DMS53 (cell line): ENCODE data around the gene MOSMO.
"Not testable (repeated sequence)": the region's sequence is repeated elsewhere in the genome, so short reads cannot be mapped to it uniquely, and the experiment has no call there.

ENCODE experiments used
- DNase-seq: peaks from one replicate; lab custom pipeline; 2025; lab: John Stamatoyannopoulos, UW

The MOSMO gene

DNA sequence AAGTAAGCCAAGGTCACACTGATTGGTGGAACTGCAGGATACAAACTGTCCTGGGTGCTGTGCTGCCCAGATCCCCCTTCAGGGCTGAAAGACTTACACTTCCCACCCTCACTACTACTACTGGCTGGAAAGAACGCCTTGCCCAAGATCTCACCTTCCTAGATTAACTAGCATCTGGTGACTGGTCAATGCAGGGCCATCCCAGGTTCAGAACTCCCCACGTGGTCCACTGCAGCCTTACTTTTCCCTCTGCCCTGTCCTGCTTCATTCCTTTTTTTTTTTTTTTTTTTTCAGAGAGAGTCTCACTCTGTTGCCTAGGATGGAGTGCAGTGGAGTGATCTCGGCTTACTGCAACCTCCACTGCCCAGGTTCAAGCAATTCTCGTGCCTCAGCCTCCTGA lies 4.7 kb upstream of the MOSMO start:
- no peak for DNase-seq

DNA sequence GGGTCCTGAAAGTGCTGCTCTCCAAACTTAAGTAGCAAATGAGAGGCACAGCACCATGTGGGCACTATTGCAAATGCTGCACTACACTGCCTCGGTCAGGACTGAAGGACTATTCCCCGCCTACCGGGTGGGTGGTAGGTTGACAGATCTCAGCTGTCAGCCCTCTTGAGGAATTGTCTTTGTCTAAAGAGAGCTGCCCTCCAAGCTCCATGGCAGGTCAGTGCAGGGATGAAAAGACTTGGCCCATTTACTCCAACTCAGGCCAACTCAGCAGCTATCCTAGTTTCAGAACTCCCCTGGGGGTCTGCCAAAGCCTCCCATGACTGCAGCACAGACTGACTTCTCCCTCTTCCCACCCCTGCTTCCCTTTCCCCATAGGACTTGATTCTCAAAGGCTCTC lies 3.6 kb upstream of the MOSMO start:
- no peak for DNase-seq

DNA sequence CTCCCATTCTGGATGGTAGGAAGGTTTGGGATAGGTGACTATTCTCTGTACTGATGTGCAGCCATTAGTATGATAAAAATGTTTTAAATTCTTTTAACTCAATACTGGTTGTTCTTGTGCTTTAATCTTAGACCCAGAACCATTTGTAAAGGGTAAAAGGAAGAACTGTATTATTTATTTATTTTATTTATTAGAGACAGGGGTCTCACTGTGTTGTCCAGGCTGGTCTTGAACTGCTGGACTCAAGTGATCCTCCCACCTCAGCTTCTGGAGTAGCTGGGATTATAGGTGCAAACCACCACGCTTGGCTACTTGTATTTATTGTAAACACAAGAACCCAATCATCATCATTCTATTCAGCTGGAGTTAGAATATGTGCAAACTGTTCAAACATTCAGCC lies 2.2 kb upstream of the MOSMO start:
- DNase-seq: no peak

DNA sequence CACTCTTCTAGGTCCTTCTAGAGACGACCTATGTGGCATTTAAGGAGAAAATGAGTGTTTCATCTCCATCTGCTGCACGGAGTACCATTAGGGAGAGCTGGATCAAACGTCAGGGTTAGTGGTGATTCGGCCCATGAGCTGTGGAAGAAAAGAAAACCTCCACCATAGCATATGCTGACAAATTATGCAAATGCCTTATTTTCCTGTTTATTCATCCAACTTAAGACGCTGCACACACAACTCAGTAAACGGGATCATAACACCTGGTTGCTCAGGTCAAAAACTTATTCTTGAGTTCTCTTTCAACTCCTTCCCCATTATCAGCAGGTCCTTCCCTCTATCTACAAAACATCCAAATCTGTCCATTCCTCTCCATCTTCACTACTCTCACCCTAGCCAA lies 1.3 kb upstream of the MOSMO start:
- DNase-seq: no peak

DNA sequence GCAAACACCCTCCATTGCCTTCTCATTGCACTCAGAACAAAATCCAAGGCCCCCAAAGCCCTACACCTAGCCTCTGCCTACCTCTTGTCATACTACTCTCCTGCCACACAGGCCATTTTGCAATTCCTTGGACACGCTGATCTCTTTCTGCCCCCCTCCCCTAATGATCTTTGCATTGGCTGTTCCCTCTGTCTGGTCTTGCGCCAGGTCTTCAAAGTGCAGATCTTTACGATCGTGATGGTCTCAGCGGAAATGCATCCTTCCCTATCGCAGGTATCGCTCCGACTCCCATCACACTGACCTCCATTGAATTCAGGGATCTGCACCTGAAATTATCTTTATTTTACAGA lies 777 bp upstream of the MOSMO start:
- peak; percentile 30 for DNase-seq

DNA sequence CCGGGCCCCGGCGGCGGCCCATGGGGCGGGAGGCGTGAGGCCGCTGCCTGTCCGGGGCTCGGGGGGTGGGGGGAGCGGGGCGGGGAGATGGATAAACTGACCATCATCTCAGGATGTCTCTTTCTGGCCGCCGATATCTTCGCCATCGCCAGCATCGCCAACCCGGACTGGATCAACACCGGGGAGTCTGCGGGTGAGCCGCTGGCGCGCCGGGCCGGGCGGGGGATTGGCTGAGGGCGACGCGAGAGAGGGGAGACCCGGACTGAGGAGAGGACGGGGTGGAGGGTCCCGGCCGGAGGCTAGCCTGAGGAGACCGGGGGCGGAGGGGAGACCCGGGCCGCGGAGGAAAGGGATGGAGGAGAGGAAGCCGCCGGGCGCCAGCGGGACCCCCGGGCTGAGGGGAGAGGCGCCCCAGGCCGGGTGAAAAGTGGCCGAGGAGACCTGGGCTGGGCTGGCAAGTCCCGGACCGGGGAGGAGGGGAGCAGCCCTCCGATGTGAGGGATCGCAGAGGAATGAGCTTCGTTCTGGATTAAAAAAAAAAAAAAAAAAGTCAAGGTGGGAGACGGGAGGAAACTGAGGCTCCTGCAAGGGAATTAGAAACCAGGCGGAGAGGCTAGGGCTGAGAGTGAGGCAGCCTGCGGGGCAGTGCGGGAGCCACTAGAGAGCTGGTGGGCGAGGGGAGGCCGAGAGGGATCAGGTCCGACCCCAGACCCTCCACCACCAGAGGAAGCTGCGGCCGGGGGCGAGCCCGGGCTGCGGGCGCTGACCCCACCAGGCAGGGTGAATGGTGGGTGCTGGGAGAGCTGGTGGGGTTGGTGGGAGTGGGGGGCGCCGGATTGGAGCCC lies 526 bp downstream of the MOSMO start:
- peak; percentile 51 for DNase-seq

DNA sequence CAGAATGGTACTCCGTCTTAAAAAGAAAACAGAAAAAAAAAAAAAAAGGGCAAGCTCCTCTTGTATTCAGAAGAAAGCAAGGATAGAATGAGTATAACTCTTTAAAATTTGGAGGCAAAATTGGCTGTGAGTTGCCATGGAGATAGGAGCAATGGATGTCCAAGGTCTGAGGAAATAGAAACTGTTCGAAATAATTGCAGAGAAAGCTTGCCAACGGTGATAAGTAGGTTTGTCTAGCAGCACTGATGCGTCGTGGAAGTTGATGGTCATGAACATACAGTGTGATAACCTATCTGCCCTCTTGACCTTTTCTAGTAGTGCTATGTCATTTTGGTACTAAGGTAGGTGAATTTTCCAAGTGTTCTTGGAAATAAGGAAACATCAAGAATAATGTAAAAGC lies 3.0 kb downstream of the MOSMO start:
- DNase-seq: no peak

DNA sequence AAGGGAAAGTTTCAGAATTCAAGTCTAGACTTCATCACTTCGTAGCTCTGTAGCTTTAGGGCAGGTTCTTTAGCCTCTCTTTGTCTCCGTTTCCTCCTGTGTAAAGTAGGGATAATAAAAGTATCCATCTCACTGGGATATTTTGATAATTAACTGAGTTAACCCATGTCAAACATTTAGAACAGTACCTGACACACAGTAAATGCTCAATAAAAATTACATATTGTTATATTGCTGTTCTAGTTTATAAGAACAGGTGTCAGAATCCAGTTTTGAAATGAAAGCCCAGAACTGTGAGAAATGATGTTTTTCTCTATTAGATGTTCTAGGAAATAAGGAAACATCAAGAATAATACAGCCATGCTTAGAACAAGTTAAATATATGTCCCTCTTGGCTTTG lies 4.3 kb downstream of the MOSMO start:
- DNase-seq: no peak

DNA sequence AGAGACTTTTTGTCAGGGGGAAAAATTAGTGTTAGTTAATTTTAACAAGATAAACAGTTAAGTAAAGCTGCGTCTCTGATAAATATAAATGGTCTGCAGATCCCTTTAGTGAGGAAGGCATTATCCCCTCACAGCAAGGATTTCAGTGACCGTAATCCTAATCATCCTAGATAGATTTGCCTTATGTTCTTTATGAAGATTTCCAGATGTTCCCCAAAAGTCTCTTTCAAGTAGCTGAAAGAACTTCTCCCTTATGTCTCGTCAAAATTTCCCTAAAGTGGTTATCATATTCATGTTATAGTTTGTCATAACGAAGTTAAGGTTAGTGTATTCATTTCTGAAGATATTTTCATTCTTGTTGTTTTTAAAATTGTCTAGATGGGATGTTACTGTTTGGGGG lies 5.6 kb downstream of the MOSMO start:
- DNase-seq: no peak

DNA sequence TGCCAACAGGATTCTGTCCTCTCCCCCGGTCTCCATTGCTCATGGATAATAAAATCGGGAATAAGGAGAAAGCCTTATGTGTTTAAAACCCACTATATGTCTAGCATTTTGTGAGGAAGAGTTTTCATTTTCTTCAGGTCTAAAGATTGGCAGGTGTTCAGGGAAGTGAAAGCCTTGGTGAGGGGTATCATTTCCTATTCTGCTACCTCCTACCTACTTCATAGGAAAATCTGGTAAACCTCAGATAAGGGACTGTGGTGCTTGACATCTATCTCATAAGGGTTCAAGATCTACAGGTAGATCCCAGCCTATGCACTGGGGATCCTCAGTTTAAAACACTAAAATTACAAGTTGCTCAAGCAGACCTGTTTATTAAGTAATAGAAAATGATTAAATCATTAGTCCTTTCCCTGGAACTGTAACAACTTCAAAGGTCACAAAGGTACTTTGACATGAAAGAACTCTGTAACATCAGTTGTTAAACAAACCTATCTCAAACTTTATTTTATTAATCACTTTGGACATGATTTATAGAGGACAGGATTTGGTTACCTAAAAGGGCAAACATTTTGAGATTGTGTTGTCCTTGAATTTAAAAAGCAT lies 6.5 kb downstream of the MOSMO start:
- no peak for DNase-seq

DNA sequence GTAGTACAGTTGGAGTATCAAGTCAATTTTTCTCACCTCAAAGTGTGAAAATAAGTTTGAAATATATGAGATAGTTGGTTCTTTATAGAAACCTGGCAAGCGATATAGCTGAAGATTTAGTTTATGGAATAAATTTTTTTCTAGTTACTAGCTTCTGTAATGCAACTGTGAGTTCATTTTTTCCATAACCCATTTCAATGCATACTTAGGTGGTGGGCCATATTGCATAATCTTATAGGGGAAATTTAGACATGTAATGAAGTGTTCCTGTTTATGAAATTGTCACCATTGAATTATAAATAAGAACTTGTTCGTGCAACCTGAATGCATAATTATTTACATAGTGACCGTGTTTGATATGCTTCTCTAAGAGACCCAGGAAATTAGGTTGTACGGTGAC lies 9.0 kb downstream of the MOSMO start:
- no peak for DNase-seq

DNA sequence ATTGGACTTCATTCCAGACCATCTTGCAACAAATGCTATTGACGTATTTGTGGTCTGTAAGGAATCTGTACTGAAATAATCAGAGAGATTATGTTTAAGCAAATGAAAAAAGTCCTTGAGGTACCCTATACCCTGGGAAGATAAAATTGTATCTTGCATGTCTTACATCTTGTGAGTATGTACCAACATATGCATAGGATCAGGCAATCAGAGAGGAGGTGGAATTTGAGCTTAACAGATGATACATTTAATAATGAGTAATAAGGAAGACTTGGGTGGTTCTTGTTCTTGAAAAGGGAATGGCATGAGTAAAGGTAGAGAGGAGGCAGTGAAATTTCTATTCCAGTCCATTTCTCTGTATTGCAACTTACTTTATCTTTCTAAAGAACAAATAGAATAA lies 10.6 kb downstream of the MOSMO start:
- DNase-seq: no peak

DNA sequence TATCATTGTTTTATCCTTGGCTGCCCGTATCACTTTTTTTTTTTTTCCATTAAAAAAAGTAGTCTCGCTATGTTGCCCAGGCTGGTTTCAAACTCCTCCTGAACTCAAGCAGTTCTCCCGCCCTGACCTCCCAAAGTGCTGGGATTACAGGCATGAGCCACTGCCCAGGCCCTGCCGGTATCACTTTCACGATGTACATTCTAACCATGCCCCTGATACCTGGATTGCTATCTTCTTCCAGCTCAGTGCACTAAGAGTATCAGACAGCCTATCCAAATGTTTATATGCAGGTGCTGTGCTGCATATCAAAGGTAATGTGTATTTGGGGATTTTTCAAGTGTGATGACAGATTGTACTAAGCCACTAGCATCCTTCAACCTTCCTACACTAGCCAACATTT lies 14.2 kb downstream of the MOSMO start:
- DNase-seq: no peak

DNA sequence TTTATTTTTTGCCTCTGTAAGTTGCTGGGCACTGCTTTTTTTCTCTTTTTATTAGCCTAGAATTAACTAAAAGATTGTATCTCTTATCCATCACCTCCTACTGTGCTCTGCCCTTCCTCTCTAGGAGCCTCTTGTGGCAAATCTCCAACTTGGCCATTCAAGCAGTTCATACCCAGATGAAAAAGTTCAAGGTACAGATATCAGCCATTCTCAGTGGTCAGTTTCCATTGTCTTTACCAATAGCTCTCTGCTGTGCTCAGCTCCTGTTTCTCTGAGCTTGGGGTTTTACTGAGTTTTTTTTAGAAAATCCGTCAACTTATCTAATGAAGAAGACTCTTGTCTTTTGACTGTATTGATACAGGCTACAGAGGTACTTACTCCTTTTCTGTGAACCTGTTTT lies 15.6 kb downstream of the MOSMO start:
- DNase-seq: no peak

DNA sequence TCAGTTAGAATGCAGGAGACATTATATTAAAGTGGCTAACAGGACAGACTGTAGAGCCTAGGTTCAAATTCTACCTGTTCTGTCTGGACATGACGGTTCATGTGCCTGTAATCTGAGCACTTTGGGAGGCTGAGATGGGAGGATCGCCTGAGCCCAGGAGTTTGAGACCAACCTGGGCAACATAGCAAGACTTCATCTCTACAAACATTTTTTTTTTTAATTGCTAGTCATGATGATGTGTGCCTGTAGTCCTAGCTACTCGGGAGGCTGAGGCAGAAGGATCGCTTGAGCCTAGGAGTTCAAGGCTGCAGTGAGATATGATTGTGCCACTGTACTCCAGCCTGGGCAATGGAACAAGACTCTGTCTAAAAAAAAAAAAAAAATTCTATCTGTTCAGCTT lies 16.9 kb downstream of the MOSMO start:
- DNase-seq: not testable (repeated sequence)

DNA sequence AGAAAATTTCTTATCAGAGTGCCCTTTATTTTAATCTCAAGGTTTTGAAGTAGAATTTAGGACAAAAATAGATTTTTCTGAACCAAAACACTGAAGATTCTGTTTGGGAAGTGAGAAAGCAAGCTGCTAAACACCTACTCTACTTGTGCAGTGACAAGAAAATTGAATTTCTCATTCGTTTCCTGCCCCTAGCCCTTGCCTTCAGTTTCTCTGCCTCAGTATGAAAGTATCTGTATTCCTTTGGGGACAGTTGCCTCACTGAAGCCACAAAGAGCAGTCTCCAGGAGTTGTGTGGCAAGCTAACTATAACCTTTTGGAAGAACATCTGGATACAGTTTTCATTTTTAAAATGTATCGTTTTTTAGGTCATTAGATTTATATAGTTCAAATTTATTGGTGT lies 19.7 kb downstream of the MOSMO start:
- DNase-seq: no peak

DNA sequence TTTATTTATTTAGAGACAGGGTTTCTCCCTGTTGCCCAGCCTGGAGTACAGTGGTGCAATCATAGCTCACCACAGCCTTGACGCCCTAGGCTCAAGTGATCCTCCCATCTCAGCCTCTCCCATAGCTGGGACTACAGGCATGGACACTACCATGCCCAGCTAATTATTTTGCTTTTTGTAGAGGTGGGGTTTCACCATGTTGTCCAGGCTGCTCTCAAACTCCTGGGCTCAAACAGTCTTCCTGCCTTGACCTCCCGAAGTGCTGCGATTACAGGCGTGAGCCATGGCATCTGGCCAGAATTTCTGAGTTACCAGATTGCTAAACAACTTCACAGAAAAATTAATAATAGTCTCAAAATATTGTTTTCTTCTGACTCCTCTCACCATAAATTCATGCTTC lies 21.7 kb downstream of the MOSMO start:
- DNase-seq: no peak

DNA sequence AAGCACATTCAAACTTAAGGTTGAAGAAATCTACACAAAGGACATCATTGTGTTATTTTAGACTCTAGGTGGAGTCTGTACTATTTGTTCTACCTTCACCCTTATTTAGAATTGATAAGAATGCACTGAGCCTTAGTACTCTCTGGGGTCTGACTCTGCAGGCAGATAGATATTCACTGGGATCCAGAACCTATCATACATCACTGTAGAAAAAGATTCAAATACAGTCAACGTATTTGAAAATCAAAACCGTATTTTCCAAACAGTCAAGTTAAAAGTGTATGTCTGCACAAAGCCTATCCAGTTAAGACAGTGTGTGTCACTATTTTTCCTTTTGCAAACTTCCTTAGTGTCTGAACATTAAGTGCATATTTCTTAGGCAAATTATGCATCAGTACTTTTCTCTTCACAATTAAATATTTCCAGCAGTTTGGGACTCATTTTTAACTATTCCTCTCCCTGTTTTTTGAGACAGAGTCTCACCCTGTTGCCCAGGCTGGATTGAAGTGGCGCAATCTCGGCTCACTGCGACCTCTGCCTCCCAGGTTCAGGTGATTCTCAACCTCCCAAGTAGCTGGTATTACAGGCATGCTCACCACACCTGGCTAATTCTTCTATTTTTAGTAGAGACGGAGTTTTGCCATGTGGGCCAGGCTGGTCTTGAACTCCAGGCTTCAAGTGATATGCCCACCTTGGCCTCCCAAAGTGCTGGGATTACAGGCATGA lies 22.3 kb downstream of the MOSMO start:
- no peak for DNase-seq

DNA sequence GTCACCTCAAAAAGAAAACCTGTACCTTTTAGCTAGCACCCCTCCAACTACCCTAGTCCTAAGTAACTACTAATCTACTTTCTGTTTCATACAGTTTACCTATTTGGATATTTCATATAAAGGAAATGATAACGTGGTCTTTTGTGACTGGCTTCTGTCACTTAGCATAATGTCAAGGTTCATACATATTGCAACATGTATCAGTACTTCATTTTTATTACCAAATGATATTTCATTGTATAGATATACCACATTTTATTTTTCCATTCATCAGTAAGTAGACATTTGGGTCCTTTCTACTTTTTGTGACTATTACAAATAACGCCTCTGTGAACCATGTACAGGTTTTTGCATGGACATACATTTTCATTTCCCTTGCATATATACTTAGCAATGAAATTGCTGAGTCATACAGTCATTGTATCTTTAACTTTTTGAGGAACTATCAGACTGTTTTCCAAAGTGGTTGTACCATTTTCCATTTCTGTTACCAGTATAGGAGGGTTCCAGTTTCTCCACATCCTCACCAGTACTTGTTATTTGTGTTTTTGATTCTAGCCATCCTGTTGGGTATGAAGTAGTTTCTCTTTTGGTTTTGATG lies 23.7 kb downstream of the MOSMO start:
- no peak for DNase-seq

DNA sequence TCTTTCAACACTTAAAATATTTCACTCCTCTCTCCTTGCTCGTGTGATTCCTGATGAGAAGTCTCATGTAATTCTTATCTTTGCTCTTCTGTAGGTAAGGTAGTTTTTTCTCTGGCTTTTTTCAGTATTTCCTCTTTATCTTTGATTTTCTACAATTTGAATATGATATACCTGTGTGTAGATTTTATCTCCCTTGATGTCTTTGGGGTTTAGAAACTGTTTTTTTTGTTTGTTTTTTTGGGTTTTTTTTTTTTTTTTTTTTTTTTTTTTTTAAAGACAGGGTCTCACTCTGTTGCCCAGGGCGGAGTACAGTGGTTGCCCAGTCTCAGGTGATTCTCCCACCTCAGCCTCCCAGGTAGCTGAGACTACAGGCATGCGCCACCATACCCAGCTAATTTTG lies 26.6 kb downstream of the MOSMO start:
- DNase-seq: no peak

DNA sequence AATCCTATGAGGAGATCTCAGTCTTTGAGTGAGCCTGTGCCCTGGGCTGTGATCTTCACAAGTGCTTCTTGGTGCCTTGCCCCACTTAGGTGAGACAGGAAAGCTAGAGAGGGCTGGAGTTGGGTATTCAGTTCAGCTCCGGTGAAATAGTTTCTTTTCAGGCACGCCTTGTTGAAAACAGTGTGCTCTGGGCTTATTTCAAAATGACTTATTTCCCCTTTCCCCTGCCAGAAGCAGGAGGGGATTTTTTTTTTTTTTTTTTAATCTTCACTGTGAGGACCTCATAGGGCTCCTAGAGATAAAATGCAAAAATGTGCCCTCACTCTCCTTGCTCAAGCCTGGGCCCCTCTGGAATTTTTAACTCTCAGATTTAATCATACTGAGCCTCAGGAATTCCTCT lies 27.2 kb downstream of the MOSMO start:
- no peak for DNase-seq

DNA sequence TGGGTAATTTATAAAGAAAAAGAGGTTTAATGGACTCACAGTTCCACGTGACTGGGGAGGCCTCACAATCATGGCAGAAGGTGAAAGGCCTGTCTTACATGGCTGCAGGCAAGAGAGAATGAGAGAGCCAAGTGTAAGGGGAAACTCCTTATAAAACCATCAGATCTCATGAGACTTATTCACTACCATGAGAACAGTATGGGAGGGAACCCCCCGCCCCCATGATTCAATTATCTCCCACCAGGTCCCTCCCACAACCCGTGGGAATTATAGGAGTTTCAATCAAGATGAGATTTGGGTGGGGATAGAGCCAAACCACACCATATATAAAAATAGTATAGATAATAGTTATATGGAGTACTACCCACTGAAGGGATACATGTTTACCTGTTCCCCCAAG lies 36.0 kb downstream of the MOSMO start:
- DNase-seq: not testable (repeated sequence)

DNA sequence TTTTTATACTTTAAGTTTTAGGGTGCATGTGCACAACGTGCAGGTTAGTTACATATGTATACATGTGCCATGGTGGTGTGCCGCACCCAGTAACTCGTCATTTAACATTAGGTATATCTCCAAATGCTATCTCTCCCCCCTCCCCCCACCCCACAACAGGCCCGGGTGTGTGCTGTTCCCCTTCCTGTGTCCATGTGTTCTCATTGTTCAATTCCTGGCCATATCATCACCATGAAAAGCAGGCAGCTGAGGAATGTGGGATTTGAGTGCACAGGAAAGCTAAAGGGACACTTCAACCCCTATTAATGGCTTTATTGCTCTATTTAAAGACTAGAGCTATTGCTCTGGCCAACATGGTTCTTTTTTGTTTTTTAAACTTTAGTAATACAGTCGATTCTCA lies 38.0 kb downstream of the MOSMO start:
- DNase-seq: not testable (repeated sequence)
